ENCODE data around the gene SCML2. TPM values are rescaled to one million over a fixed set of nuclear protein-coding genes. Genes with fewer than 3 reads are reported as not detected.
"Not testable (repeated sequence)": the region's sequence is repeated elsewhere in the genome, so short reads cannot be mapped to it uniquely, and the experiment has no call there.

SCML2 gene
- total RNA-seq: 5.5 TPM

- DNase-seq: peak; percentile 67
Observed at GRCh38 chrX:18354369-18355223, at the start of gene SCML2. Gene SCML2 (minus strand): TSS chrX:18354688. CDS start chrX:18334071, 20,617 bp downstream.

DNA sequence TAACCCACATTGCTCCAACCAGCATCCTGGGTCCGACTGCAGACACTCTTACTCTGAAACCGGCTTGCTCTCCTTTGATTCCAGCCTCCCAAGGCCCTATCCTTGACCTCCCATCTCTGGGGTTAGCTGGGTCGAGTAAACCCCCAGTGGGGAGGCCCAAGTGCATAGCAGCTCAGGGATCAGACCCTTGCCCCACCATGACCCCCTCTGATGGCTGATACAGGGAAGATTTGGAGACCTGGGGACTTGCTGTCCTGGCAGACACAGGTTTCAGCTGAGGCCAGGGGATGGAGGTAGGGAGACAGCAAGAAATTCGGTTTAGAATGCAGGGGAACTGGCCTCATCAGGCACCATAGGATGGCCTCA is 47.3 kb upstream of the SCML2 start:
- no peak for DNase-seq

- DNase-seq: no peak
Observed at GRCh38 chrX:18394477-18394876, 40.0 kb upstream of the SCML2 start.

- DNase-seq: peak; percentile 77
Observed at GRCh38 chrX:18390941-18391538, 36.6 kb upstream of the SCML2 start.

DNA sequence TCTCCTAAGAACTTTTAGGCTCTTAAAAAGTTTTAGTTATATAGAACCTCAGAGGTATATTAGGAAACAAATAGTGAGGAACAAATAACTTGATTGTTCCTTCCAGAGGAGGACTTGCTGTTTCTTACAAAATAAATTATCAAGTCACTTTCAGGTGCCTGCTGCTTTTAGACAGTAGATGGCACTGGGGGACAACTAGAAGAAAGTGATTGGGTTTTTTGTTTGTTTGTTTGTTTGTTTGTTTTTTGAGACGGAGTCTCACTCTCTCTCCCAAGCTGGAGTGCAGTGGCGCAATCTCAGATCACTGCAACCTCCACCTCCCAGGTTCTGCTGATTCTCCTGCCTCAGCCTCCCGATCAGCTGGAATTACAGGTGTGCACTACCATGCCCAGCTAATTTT is 35.5 kb upstream of the SCML2 start:
- DNase-seq: no peak

GRCh38 chrX:18377796-18378195 is 23.3 kb upstream of the SCML2 start:
- peak; percentile 21 for DNase-seq

DNA sequence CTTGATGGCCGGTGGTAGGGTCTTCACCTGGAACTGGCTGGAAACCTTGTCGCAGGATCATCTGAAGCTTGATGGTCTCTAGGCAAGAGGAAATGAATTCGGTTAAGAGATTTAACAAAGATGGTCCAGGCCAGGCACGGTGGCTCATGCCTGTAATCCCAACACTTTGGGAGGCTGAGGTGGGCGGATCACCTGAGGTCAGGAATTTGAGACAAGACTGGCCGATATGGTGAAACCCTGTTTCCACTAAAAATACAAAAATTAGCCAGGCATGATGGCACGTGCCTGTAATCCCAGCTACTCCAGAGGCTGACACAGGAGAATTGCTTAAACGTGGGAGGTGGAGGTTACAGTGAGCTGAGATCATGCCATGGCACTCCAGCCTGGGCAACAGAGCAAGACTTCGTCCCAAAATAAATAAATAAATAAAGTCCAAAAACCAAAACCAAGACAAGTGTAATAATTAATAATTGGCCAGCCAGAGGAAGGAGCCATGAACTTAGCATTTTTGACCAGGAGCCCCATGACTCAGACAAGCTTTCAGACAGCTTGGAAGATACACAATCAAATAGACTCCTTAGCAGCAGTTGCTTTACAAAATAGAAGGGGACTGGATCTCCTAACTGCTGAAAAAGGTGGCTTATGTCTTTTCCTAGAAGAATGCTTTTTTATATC is 20.8 kb upstream of the SCML2 start:
- not testable (repeated sequence) for DNase-seq

- DNase-seq: not testable (repeated sequence)
Observed at GRCh38 chrX:18369096-18369495, 14.6 kb upstream of the SCML2 start.

DNA sequence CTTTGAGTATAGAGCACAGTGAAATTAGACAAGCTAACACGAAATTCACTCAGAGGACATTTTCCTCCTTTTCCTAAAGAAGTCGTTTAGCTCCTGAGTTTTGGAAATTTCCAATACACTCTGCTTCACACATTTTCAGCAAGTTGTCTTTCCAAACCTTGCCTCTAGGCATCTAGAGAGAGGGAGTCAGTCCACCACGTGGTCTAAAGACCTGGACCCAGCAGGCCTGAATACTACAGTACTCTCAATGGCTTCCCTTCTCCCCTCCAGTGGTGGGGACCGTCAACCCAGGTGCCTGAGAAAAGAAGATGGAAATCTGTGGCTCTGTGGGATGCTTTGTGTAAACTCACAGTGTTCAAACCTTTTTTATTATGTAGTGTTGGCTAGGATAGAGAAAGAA is 13.9 kb upstream of the SCML2 start:
- DNase-seq: no peak

GRCh38 chrX:18360867-18361266 is 6.4 kb upstream of the SCML2 start:
- no peak for DNase-seq

DNA sequence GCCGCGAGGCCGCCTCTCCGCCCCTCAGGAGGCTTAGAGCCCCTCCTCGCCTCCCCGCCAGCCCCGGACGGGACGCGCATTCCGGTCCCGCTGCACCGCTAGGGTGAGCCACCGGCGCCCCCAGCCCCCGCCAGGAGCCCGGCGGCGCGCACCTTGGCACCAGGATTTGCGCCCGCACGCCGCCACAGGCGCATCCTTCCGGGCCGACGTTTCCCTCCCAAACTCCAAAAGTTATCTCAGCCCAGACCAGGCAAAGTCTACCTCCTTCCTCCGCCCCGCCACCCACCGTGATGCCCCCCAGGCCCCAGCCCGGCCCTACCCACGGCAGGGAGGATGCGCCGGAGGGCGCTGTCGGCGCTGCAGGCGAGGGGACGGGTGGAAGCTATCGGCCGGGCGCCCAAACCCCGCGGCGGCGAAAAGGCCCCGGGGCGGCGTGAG is 538 bp downstream of the SCML2 start:
- DNase-seq: peak; percentile 24

GRCh38 chrX:18351784-18352183 is 2.7 kb downstream of the SCML2 start:
- no peak for DNase-seq

- no peak for DNase-seq
Observed at GRCh38 chrX:18348047-18348446, 6.4 kb downstream of the SCML2 start.

GRCh38 chrX:18309401-18309800 is 45.1 kb downstream of the SCML2 start:
- DNase-seq: no peak

DNA sequence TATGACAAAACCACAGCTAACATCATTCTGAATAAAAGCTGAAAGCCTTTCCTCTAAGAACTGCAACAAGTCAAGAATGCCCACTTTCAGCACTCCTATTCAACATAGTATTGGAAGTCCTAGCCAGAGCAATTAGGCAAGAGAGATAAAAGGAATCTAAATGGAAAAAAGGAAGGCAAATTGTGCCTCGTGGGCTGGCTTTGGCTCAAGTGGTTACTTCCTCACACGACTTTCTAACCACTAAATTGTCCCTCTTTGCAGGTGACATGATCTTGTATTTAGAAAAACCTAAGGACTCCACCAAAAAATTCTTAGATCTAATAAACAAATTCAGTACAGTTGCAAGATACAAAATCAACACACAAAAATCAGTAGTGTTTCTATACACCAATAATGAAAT is 57.2 kb downstream of the SCML2 start:
- no peak for DNase-seq

- no peak for DNase-seq
Observed at GRCh38 chrX:18294893-18295292, 59.6 kb downstream of the SCML2 start.

- DNase-seq: peak; percentile 16
Observed at GRCh38 chrX:18291006-18291545, 63.4 kb downstream of the SCML2 start.

- DNase-seq: no peak
Observed at GRCh38 chrX:18290200-18290599, 64.3 kb downstream of the SCML2 start.

- DNase-seq: no peak
Observed at GRCh38 chrX:18288716-18289115, 65.8 kb downstream of the SCML2 start.

DNA sequence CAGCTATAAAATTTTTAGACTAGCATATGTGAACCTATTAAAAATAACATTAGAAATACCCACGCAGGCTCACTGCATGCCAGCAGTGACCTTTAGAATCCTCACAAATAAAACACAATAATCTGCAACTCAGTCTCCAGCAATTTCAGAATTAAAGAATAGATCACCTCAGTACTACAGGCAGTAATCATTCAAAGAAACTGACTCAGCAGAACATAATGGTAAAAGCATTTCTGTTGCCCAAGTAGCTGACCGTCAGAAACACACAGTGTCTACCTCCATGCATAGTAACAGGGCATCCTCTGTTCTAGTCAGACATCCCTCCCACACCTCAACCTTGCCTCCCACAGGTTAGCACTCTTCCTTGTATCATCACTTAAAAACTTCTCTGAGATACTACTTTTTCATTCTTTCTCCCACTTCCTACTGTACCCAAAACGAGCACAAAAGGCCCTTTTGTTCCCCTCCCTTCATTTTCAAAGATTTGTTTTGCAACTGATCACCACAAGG is 68.1 kb downstream of the SCML2 start:
- no peak for DNase-seq

DNA sequence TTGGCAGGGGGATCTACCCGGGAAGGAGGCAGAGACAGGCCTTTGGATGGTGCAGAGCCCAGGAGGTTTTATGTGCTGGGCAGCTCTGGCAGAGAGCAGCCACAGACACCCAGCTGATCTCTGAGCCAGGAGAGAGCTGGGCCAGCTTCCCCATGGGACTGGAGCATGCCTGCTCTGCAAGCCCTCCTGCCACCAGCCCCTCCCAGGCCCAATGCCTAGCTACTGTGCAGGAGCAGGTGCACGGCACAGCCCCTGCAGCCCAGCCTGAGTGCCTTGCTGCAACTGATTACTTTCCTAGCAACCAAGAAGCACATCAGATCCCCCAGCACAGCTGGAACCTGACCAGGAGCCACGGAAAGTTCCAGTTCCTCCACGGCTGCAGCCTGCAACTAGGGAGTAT is 76.0 kb downstream of the SCML2 start:
- no peak for DNase-seq

DNA sequence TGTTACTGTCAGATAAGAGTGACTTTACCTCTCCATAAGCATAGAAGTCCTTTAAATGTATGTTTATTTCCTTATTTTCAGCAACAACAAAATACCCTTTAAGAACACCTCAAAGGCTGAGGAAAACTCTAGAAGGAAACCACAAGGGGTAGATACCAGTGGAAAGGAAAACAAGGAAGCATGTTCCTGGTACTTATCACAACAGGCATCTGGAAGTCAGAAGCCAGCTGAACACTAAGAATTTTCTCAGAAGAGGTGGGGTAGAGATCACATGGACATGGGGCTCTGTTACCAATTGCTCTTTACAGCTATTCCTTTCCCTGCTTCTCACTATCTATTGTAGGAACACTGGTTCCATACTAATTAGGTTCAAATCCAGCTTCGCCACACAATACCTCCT is 82.3 kb downstream of the SCML2 start:
- DNase-seq: no peak

- no peak for DNase-seq
Observed at GRCh38 chrX:18271725-18272124, 82.8 kb downstream of the SCML2 start.

Data from tongue (tissue), 2 donors.